Ishikawa (cell line): ENCODE results near the gene MYL6B.

Source experiments
- CEBPB ChIP-seq: IDR thresholded peaks from 2 replicates; pipeline ENCODE4 v1.6.1; 2012
- CREB1 ChIP-seq: IDR thresholded peaks from 2 replicates; pipeline ENCODE4 v1.6.1; 2012; ENCODE audit warnings: low read depth
- EGR1 ChIP-seq: IDR thresholded peaks from 2 replicates; pipeline ENCODE4 v1.6.1; 2012
- EP300 ChIP-seq: IDR thresholded peaks from 2 replicates; pipeline ENCODE4 v1.6.1; 2012; ENCODE audit warnings: borderline replicate concordance
- FOXM1 ChIP-seq: IDR thresholded peaks from 2 replicates; pipeline ENCODE4 v1.6.1; 2012; ENCODE audit warnings: low read depth, borderline replicate concordance
- MAX ChIP-seq: IDR thresholded peaks from 2 replicates; pipeline ENCODE4 v1.6.1; 2012
- NFIC ChIP-seq: IDR thresholded peaks from 2 replicates; pipeline ENCODE4 v1.6.1; 2012
- RAD21 ChIP-seq: IDR thresholded peaks from 2 replicates; pipeline ENCODE4 v1.6.1; 2012; ENCODE audit warnings: low read depth
- REST ChIP-seq: IDR thresholded peaks from 2 replicates; pipeline ENCODE4 v1.6.1; 2012; ENCODE audit warnings: low read depth, mild to moderate bottlenecking
- TAF1 ChIP-seq: IDR thresholded peaks from 2 replicates; pipeline ENCODE4 v1.6.1; 2012; ENCODE audit warnings: low read depth, mild to moderate bottlenecking
- TCF12 ChIP-seq: IDR thresholded peaks from 2 replicates; pipeline ENCODE4 v1.6.1; 2012; ENCODE audit warnings: low read depth
- TEAD4 ChIP-seq: IDR thresholded peaks from 2 replicates; pipeline ENCODE4 v1.6.1; 2012
- USF1 ChIP-seq: IDR thresholded peaks from 2 replicates; pipeline ENCODE4 v1.6.1; 2012
- YY1 ChIP-seq: IDR thresholded peaks from 2 replicates; pipeline ENCODE4 v1.6.1; 2012; ENCODE audit warnings: low read depth
- ZBTB7A ChIP-seq: IDR thresholded peaks from 2 replicates; pipeline ENCODE4 v1.6.1; 2012; ENCODE audit warnings: low read depth

MYL6B gene

GRCh38 chr12:56158926-56159461, 6.6 kb downstream of the MYL6B start:
- TF ChIP-seq ZBTB7A (0 out of 2 replicates have a peak, but pooled peaks have one; percentile 19), YY1 (no peak), FOXM1 (no peak), CREB1 (no peak), NFIC (no peak), RAD21 (no peak), REST (no peak), MAX (no peak), USF1 (no peak), CEBPB (no peak), EGR1 (no peak), EP300 (0 out of 2 replicates have a peak, but pooled peaks have one; percentile 28), TCF12 (0 out of 2 replicates have a peak, but pooled peaks have one; percentile 9), TAF1 (peak; percentile 13; the same call in 1 of the 2 replicates), TEAD4 (peak; percentile 70)

- TF ChIP-seq CEBPB (no peak), NFIC (no peak), TAF1 (no peak), YY1 (no peak), CREB1 (no peak), MAX (no peak), REST (no peak), RAD21 (no peak), TEAD4 (no peak), USF1 (no peak), EGR1 (no peak), EP300 (no peak; the same call in 1 of the 2 replicates), ZBTB7A (no peak), TCF12 (no peak), FOXM1 (no peak)
Observed at GRCh38 chr12:56159482-56160192, 7.2 kb downstream of the MYL6B start.

- TF ChIP-seq FOXM1 (no peak), USF1 (no peak), YY1 (no peak), RAD21 (no peak), REST (no peak), MAX (no peak), CREB1 (no peak), CEBPB (no peak), TAF1 (no peak), NFIC (no peak), EP300 (no peak), ZBTB7A (no peak), TCF12 (no peak), EGR1 (no peak), TEAD4 (no peak)
Observed at GRCh38 chr12:56160193-56160763, 7.9 kb downstream of the MYL6B start.
